Measurements from ENCODE around the gene B4GALT5. TPM values are rescaled to one million over a fixed set of nuclear protein-coding genes. Genes with fewer than 3 reads are reported as not detected.

The B4GALT5 gene
- total RNA-seq, 1 donor from 2014 or later, result 47.9 TPM

DNA sequence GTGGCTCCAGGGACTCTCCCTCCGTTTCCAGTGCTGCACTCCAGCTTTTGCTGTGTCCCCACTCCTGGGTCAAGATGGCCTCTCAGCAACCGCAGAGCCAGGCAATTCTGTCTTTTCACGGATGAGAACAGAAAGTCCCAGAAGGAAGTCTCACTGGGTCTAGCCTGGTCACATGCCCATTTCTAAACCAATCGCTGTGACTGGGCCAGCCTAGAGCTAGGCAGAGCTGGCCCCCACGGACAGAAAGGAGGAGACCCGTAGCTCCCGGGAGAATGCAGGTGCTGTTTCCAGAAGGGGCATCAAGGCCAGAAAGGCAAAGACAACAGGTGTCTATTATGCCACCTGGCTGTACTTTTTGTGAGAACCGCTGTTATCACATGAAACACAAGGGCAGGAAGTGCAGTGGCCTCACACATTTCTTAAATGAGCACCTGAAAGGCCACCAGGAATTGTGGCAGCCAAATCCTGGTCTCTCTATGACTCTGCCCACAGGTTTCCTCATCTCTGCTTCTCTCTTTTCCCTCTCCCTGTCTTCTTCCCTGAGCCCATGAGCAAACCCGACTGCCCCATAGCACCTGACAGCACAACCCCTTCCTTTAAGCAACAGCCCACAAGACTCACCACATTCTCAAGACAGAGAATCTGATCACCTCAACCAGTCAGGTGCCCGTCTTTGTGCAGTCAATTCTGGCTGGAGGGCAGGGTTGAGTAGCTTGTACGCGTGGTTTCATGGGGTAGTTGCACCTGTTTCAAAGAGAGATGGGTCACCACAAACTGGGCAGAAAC lies 37.1 kb upstream of the B4GALT5 start:
- TF ChIP-seq, protein P1, sequence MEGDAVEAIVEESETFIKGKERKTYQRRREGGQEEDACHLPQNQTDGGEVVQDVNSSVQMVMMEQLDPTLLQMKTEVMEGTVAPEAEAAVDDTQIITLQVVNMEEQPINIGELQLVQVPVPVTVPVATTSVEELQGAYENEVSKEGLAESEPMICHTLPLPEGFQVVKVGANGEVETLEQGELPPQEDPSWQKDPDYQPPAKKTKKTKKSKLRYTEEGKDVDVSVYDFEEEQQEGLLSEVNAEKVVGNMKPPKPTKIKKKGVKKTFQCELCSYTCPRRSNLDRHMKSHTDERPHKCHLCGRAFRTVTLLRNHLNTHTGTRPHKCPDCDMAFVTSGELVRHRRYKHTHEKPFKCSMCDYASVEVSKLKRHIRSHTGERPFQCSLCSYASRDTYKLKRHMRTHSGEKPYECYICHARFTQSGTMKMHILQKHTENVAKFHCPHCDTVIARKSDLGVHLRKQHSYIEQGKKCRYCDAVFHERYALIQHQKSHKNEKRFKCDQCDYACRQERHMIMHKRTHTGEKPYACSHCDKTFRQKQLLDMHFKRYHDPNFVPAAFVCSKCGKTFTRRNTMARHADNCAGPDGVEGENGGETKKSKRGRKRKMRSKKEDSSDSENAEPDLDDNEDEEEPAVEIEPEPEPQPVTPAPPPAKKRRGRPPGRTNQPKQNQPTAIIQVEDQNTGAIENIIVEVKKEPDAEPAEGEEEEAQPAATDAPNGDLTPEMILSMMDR (conservative IDR thresholded peaks at IDR 0.05), result no peak
- no peak for DNase-seq (ENCODE audit: extremely low spot score, unreplicated experiment)
- H3K9me3 Mint-ChIP-seq, result no peaks in the 10 kb centered on the region
- H3K27me3 Mint-ChIP-seq, result no peaks in the 10 kb centered on the region
- H3K27ac Mint-ChIP-seq, result no peak overlapping the region
- H3K4me1 Mint-ChIP-seq (ENCODE audit: unreplicated experiment), result peaks cover 3% of the 10 kb centered on the region
- no peak overlapping the region for H3K4me3 Mint-ChIP-seq
- no peaks in the 10 kb centered on the region for H3K36me3 Mint-ChIP-seq

DNA sequence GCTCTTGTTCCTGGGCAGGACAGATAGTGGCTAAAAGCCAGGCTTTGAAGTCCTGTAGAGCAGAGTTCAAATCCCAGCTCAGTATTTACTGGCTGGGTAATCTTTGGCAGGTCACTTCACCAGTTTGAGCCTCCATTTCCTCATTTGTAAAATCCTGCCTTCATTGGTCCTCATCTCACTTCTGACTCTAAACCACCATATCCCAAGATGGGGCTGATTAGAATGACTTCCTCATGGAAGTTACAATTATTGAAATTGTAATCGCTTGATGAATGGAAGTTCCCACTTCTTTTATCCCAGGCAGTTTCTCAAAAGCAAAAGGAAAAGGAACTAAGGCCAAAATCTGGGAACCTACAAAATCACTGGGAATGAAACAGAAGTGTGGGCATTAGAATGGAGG lies 35.9 kb upstream of the B4GALT5 start:
- Mint-ChIP-seq H3K27me3 (no peaks in the 10 kb centered on the region), H3K4me3 (no peak overlapping the region), H3K27ac (no peak overlapping the region), H3K9me3 (no peaks in the 10 kb centered on the region), H3K36me3 (no peaks in the 10 kb centered on the region), H3K4me1 (ENCODE audit: unreplicated experiment) (peaks cover 3% of the 10 kb centered on the region)
- DNase-seq (ENCODE audit: extremely low spot score, unreplicated experiment), result no peak
- TF ChIP-seq, protein P1 (conservative IDR thresholded peaks at IDR 0.05), result no peak

DNA sequence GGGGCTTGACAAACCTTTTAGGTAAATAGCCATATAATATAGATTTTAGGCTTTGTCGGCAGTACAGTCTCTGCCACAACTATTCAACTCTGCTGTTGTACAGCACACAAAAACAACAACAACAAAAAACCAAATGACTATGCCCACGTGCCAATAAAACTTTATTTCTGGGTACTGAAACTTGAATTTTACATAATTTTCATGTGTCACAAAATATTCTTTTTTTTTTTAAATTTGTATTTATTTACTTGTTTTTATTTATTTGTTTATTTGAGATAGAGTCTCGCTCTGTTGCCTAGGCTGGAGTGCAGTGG lies 34.8 kb upstream of the B4GALT5 start:
- H3K4me1 Mint-ChIP-seq (ENCODE audit: unreplicated experiment), result peaks cover 3% of the 10 kb centered on the region

DNA sequence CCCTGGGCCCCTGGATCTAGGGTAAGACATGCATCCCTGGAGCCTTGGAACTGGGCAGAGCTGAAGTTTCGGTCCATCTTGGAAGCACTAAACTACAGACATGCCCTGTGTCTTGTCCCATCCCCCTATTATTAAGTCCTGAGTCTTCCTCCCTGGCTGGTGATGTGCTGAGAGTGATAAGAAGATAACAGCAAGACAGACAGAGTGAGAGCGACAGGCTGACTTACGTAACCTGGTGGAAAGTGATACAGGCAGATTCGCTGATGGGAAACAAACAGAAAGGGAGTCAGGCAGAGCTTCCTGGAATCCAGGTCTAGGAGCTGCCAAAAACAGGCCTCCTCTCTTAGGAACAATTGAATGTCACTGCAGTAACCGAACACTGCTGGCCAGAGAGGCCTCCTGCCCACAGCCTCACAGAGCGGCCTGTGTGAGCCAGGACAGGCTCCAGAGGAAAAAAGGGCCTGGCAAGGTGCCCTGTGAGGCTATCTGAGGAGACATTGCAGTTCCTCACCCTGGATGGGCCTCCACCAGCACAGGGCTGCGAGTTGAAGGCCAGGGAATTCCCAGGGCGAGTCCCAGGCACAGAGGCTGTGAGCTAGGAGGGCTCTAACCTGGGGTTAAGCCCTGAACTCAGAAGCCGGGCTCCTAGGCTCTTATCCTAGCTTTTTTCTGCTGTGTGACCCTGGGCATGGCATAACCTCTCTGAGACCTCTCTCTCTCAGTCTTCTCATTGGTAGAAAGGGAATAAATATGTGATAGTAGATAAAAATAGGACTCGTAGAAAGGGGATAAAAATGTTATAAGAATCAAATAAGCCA lies 34.2 kb upstream of the B4GALT5 start:
- TF ChIP-seq, protein P1 (conservative IDR thresholded peaks at IDR 0.05), result no peak
- peaks cover 3% of the 10 kb centered on the region for H3K4me1 Mint-ChIP-seq (ENCODE audit: unreplicated experiment)
- H3K4me3 Mint-ChIP-seq, result no peak overlapping the region
- DNase-seq (ENCODE audit: extremely low spot score, unreplicated experiment), result no peak
- no peak overlapping the region for H3K27ac Mint-ChIP-seq
- H3K36me3 Mint-ChIP-seq, result no peaks in the 10 kb centered on the region
- no peaks in the 10 kb centered on the region for H3K27me3 Mint-ChIP-seq
- H3K9me3 Mint-ChIP-seq, result no peaks in the 10 kb centered on the region

More for the DNA sequence above, 34.8 kb upstream of the B4GALT5 start:
- Mint-ChIP-seq H3K27ac (no peak overlapping the region), H3K9me3 (no peaks in the 10 kb centered on the region), H3K27me3 (no peaks in the 10 kb centered on the region), H3K4me3 (no peak overlapping the region), H3K36me3 (no peaks in the 10 kb centered on the region)
- TF ChIP-seq, protein P1 (conservative IDR thresholded peaks at IDR 0.05), result no peak
- no peak for DNase-seq (ENCODE audit: extremely low spot score, unreplicated experiment)

DNA sequence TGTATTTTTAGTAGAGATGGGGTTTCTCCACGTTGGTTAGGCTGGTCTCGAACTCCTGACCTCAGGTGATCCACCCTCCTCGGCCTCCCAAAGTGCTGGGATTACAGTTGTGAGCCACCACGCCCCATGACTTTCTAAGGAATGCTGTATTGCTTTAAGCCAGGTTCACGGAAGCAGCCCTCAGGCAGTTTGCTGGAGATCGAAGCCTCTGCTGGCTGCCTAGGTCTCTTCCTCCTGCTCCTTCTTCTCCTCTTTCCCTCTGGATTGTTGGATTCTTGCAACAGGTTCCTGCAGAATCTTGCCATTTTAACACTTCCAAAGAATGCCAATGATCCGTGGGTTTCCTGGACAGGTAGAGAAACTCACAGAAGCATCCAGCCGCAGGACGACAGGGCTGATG lies 29.3 kb upstream of the B4GALT5 start:
- H3K27ac Mint-ChIP-seq, result no peak overlapping the region

More for the DNA sequence above, 29.3 kb upstream of the B4GALT5 start:
- no peaks in the 10 kb centered on the region for H3K36me3 Mint-ChIP-seq
- H3K27me3 Mint-ChIP-seq, result no peaks in the 10 kb centered on the region
- no peak overlapping the region for H3K4me3 Mint-ChIP-seq
- no peaks in the 10 kb centered on the region for H3K4me1 Mint-ChIP-seq (ENCODE audit: unreplicated experiment)
- H3K9me3 Mint-ChIP-seq, result no peaks in the 10 kb centered on the region
- TF ChIP-seq, protein P1 (conservative IDR thresholded peaks at IDR 0.05), result no peak
- no peak for DNase-seq (ENCODE audit: extremely low spot score, unreplicated experiment)

Measured in type B pancreatic cell (in vitro differentiated cells).